GM21526 (cell line): Measurements from ENCODE around the gene LAMTOR3.
"Not testable (repeated sequence)": the region's sequence is repeated elsewhere in the genome, so short reads cannot be mapped to it uniquely, and the experiment has no call there.

ENCODE experiments used
- ATAC-seq: cut with Tn5 transposase; IDR thresholded peaks from one replicate; pipeline ENCODE4 v1.9.1; 2021; ENCODE audit warnings: moderate library complexity; ENCODE audit not compliant: unreplicated experiment, low FRiP score

LAMTOR3 gene

GRCh38 chr4:99833756-99834155 is 60.5 kb downstream of the LAMTOR3 start:
- no peak for ATAC-seq

- no peak for ATAC-seq
These were observed 61.5 kb downstream of the LAMTOR3 start for GRCh38 chr4:99832758-99833157.

DNA sequence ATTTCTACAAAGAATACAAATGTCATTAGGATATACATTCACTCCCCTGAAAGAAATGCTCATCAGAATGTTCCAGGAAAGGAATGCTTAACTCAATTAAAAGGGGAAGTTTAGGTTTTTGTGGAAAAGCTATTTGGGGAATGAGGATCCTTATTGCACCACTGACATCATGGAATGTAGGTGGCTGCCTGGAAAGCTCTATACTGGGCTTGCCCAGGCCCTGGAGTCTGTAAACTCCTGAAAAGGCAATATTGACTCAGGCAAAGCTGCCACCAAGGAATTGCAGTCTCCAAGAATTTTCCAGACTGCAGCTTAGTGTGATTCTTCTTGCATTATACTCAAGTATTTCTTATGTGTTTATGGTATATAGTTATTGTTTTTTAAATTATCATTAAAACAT is 61.9 kb downstream of the LAMTOR3 start:
- ATAC-seq: no peak

DNA sequence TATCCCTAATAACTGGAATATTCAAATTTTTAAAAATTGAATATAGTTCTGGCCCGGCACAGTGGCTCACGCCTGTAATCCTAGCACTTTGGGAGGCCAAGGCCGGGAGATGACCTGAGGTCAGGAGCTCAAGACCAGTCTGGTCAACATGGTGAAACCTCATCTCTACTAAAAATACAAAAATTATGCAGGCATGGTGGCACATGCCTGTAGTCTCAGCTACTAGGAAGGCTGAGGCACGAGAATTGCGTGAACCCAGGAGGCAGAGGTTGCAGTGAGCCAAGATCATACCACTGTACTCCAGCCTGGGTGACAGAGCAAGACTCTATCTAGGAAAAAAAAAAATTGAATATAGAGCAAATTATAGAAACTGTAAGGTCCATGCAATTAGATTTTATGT is 64.2 kb downstream of the LAMTOR3 start:
- ATAC-seq: not testable (repeated sequence)

- no peak for ATAC-seq
These were observed 65.8 kb downstream of the LAMTOR3 start for GRCh38 chr4:99828477-99828876.
